ENCODE measurements around the gene DACH1. TPM values are rescaled to one million over a fixed set of nuclear protein-coding genes. Genes with fewer than 3 reads are reported as not detected.

Gene DACH1
- total and polyA plus RNA-seq, 2 of the 8 experiments (the other 6 are each of a cell fraction or from before 2014, with no cell fraction given), result 0.12 to 0.67 TPM

DNA sequence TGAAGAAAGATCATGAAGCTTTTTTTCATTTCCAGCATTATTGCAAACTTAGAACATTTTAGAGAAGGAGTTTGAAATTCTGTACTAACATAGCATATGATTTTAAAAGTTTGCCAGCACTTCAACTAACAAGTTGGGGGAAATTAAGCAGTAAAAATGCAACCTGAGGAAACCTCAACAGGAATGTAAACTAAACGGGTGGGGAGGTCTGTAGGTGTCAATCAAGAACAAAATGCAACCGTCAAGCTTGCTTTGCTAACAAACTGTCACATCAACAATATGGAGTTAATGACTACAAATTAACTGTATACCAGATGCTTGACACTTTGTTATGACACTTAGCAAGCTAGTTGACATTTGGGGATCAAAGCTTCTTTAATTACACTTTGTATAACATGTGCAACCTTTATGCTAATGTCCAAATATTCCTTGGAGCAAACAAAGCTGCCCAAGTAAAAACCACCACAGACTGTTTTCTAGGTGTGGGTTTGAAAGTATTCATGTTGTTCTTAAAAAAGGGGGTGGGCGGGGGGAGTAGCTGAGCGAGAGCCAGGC, 52.1 kb downstream of the DACH1 start:
- FAIRE-seq (no peak), DNase-seq (ENCODE audit: low read depth in 1 of 2, low spot score in 2 of 2) (no peak)
- Histone ChIP-seq H3K18ac (ENCODE audit: extremely low read depth, low read length) (no peak overlapping the region), H2AK5ac (ENCODE audit: low read depth, low read length) (no peak overlapping the region), H4K20me1 (replicated peaks in 1 of 2; ENCODE audit: control insufficient read depth in 1 of 2, insufficient read depth in 2 of 2, low read length in 2 of 2) (no peaks in the 10 kb centered on the region), H3K27ac (ENCODE audit: low read depth, low read length) (no peak overlapping the region), H2BK20ac (ENCODE audit: low read length) (no peak overlapping the region), H2BK15ac (ENCODE audit: low read length) (no peak overlapping the region), H2AFZ (ENCODE audit: low read length) (no peak overlapping the region), H2BK5ac (ENCODE audit: low read depth, low read length) (no peak overlapping the region), H3K4ac (replicated peaks; ENCODE audit: insufficient read length, low read depth, low read length) (no peak overlapping the region), H3K27me3 (replicated peaks in 1 of 4; ENCODE audit: control insufficient read depth in 3 of 4, extremely low read depth in 1 of 4, insufficient read depth in 3 of 4, low read length in 3 of 4) (no peaks in the 10 kb centered on the region), H3K23me2 (ENCODE audit: low read depth, low read length) (no peaks in the 10 kb centered on the region), H4K5ac (ENCODE audit: insufficient read length, low read depth, low read length) (no peak overlapping the region), H3K4me1 (replicated peaks in 1 of 4; ENCODE audit: control insufficient read depth in 3 of 4, insufficient read depth in 4 of 4, low read length in 3 of 4) (no peaks in the 10 kb centered on the region), H3K23ac (ENCODE audit: insufficient read length) (no peak overlapping the region), H3K4me3 (ENCODE audit: extremely low read depth in 1 of 4, insufficient read depth in 2 of 4, low read depth in 3 of 4, low read length in 4 of 4) (no peak overlapping the region), H3K9me3 (ENCODE audit: insufficient read depth in 2 of 2, low read depth in 1 of 2, low read length in 1 of 2) (no peaks in the 10 kb centered on the region), H3K9ac (replicated peaks in 1 of 4; ENCODE audit: extremely low read depth in 1 of 4, low read depth in 3 of 4, low read length in 3 of 4) (no peak overlapping the region), H4K8ac (ENCODE audit: extremely low read depth, insufficient read depth, low read length) (no peak overlapping the region), H3K56ac (replicated peaks; ENCODE audit: insufficient read length, low read depth, low read length) (no peak overlapping the region), H2BK12ac (ENCODE audit: low read depth, low read length) (no peak overlapping the region), H3K14ac (ENCODE audit: insufficient read length) (no peak overlapping the region), H3K79me1 (ENCODE audit: low read depth, low read length) (no peaks in the 10 kb centered on the region), H3K79me2 (ENCODE audit: control insufficient read depth in 1 of 2, insufficient read depth in 2 of 2, low read length in 2 of 2) (no peaks in the 10 kb centered on the region), H2BK120ac (replicated peaks; ENCODE audit: low read depth, low read length) (no peak overlapping the region), H4K91ac (replicated peaks; ENCODE audit: insufficient read length, low read length) (no peak overlapping the region), H3K4me2 (ENCODE audit: insufficient read depth in 1 of 2, low read depth in 2 of 2, low read length in 2 of 2) (no peak overlapping the region), H3K36me3 (ENCODE audit: control insufficient read depth in 2 of 4, insufficient read depth in 4 of 4, low read length in 3 of 4) (no peaks in the 10 kb centered on the region)
- CTCF ChIA-PET (ENCODE audit: partially characterized antibody), result no interaction called here
- no peak for TF ChIP-seq RFX5 (IDR thresholded peaks at IDR 0.05; ENCODE audit: borderline replicate concordance, low read depth, low read length)
- no peak for TF ChIP-seq HDAC2 (IDR thresholded peaks at IDR 0.05; ENCODE audit: borderline replicate concordance in 1 of 2, low read depth in 2 of 2, low read length in 2 of 2)
- no peak for TF ChIP-seq TBP (IDR thresholded peaks at IDR 0.05; ENCODE audit: low read depth, low read length)
- TF ChIP-seq SIN3A (conservative IDR thresholded peaks at IDR 0.05 in 1 of 2, IDR thresholded peaks at IDR 0.05 in 1 of 2; ENCODE audit: low read depth in 1 of 2, low read length in 2 of 2), result no peak
- no peak for TF ChIP-seq TAF1 (IDR thresholded peaks at IDR 0.05; ENCODE audit: low read depth, low read length)
- no peak for TF ChIP-seq KDM4A (IDR thresholded peaks at IDR 0.05; ENCODE audit: low read depth, low read length, severe bottlenecking)
- no peak for TF ChIP-seq CREB1 (IDR thresholded peaks at IDR 0.05)
- TF ChIP-seq EP300 (IDR thresholded peaks at IDR 0.05; ENCODE audit: borderline replicate concordance in 1 of 2, low read depth in 2 of 2, low read length in 2 of 2), result no peak
- no peak for TF ChIP-seq RBBP5 (IDR thresholded peaks at IDR 0.05; ENCODE audit: borderline replicate concordance, low read depth, low read length)
- no peak for TF ChIP-seq CHD1 (IDR thresholded peaks at IDR 0.05; ENCODE audit: low read depth, low read length)
- 67% methylated on average over 4 of the region's 4 CpGs; no CpG with 5 or more reads in 1 of the 2 experiments for WGBS, 2 experiments (ENCODE audit: extremely low coverage in 1 of 2, insufficient coverage in 1 of 2, insufficient read length in 1 of 2, insufficient replicate concordance in 2 of 2, low coverage in 1 of 2, low lambda C conversion rate in 2 of 2, missing lambda C conversion rate in 1 of 2)
- POLR2A ChIA-PET (ENCODE audit: partially characterized antibody), result no interaction called here

Measured in H1 (cell line).